GM19099 (cell line): ENCODE data around the gene SERPING1.

ENCODE experiments used
- POLR2A ChIP-seq: IDR thresholded peaks from 3 replicates; pipeline ENCODE4 v1.6.1; 2011; ENCODE audit warnings: low read depth; ENCODE audit not compliant: insufficient read length; ENCODE audit errors: extremely low read depth

The SERPING1 gene

DNA sequence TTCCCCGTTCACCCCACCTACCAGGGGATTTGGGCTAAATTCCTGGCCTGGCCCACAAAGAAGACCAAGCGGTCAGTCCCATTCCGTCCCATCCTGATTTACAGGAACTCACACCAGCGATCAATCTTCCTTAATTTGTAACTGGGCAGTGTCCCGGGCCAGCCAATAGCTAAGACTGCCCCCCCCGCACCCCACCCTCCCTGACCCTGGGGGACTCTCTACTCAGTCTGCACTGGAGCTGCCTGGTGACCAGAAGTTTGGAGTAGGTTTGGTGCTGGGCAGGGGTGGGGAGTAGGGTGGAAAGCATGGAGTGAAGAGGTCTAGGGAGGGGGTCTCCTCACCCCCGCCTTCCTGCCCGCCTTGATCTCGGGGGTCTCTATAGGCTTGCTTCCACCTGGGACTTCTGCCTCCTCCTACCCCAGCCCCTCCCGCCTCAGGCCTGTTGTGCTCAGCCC, at the start of gene SERPING1:
Gene SERPING1, plus strand, starts transcription at position 225 of the 455 bp plus-strand sequence. CDS start 586 bp downstream, outside the sequence.
- no peak for TF ChIP-seq POLR2A

DNA sequence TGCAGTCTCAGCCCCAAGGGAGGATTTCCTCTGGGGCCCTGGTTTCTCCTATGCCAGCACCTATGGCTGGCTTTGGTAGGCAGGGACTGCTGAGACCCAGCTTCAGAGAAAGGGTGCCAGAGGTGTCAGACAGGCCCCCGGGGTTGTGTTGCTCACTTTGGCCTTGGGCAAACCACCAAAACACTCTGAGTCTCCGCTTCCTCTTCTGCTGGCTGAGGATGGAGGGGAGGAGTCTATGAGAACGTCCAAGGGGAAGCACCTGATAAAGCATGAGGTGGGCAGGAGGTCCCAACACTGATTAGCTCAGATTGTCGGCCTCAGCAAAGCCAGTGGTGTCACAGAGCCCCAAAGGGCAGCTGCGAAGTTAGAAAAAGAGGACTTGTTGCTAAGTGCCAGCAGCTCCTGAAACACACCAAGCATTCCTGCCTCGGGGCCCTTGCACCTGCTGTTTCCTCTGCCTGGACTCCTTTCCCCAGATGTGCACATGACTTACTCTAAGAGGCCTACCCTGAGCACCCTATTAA, 49.6 kb upstream of the SERPING1 start:
- TF ChIP-seq POLR2A, result peak; percentile 22

DNA sequence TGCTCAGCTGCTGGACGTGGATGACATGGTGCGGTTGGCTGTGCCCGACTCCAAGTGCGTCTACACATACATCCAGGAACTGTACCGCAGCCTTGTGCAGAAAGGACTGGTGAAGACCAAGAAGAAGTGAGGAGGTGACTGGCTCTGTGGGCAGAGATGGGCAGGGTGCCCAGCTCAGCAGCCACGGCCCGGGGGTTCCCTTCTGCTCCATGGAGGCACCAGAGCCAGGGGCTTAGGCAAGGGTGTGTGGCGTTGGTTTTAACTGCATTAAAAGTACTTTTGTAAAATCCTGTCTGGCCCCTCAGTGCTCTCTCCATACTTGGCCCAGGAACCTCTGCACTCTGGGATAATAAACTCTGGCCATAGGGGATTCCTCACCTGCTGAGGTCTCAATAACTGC, 47.5 kb upstream of the SERPING1 start:
- TF ChIP-seq POLR2A, result no peak

DNA sequence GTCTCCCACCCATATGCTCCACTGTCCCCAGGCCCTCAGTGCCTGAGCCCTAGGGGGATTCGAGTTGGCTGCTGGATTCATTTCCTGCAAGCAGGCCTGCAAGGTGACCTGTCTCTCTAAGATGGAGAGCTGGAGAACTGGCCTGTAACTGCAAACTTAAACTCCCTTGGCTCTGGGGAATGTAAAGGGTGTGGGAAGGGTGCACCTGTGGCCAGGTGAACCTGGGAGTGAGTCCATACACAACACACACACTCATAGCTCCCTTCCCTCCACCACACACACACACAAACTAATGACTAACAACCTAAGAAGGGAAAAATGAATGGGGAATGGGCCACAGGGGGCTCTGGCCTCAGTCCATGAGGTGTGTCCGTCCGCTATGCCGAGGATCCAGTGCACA, 45.5 kb upstream of the SERPING1 start:
- no peak for TF ChIP-seq POLR2A

DNA sequence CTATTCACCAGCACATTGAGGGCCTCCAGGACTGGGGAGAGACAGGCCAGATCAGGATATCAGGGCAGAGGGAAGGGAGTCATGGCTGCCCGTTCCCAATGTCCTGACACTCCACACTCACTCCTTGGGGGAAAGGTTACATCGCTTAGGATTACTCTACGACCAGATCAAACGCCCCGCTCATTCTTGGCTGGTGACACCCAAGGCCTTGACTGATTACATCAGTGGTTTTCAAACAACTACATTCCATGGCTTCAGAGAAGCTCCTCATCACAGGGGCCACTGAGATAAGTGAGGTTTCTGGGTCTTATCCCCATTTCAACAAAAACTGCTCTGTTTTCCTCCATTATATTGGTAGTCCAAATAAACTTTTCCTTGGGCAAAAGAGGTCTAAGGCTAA, 45.0 kb upstream of the SERPING1 start:
- TF ChIP-seq POLR2A, result no peak

DNA sequence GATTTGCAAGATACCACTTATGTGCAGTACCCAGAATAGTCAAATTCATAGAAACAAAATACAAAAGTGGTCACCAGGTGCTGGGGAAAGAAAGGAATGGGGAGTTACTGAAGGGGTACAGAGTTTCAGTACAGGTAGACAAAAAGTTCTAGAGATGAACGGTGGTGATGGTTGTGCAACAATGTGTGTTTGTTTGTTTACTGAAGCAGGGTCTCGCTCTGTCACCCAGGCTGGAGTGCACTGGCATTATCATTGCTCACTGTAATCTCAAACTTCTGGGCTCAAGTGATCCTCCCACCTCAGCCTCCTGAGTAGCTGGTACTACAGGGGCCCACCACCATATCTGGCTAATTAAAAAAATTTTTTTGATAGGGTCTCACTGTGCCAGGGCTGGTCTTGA, 42.1 kb upstream of the SERPING1 start:
- TF ChIP-seq POLR2A, result no peak

DNA sequence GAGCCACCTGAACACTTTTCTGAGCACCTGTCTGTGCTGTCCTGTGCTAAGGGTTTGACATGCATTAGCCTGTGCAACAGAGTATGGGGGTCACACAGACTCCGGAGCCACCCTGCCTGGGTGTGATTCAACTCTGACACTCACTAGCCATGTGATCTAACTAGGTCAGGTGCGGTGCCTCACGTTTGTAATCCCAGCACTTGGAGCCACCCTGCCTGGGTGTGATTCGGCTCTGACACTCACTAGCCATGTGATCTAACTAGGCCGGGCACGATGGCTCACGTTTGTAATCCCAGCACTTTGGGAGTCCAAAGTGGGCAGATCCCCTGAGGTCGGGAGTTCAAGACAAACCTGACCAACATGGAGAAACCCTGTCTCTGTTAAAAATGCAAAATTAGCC, 41.4 kb upstream of the SERPING1 start:
- TF ChIP-seq POLR2A, result no peak

DNA sequence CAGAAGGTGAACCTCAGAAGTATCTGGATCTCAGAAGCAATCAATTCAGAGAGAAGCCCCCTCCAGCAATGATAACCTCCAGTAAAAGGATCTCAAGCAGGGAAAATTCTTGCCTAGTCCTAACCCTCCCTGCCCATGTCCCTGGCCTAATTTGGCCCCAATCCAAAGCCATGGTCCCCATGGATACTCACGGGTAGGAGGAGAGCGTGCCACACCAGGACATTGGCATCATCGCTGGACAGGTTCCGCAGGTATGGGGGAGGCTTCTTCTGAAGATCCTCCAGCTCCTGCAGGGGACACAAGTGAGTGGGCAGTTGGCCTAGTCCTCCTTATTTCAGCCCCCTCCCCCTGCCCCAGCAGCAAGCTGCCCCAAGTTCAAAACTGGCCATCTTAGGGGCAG, 37.3 kb upstream of the SERPING1 start:
- no peak for TF ChIP-seq POLR2A

DNA sequence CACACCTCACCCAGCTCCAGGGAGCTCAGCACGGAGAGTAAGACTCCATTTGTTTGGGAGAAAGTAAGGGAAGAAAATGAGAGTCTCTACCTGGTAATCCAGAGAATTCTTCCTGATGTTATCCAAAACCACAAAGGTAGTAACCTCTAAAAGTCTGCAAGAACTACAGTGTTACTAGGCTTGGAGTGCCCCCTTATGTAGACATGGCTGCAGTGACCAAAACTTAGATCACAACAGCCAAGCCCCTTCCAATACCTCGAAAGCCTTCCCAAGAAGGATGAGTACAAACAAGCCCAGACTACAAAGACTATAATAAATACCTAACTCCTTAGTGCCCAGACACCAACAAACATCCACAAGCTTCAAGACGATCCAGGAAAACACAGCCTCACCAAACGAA, 34.9 kb upstream of the SERPING1 start:
- TF ChIP-seq POLR2A, result no peak

DNA sequence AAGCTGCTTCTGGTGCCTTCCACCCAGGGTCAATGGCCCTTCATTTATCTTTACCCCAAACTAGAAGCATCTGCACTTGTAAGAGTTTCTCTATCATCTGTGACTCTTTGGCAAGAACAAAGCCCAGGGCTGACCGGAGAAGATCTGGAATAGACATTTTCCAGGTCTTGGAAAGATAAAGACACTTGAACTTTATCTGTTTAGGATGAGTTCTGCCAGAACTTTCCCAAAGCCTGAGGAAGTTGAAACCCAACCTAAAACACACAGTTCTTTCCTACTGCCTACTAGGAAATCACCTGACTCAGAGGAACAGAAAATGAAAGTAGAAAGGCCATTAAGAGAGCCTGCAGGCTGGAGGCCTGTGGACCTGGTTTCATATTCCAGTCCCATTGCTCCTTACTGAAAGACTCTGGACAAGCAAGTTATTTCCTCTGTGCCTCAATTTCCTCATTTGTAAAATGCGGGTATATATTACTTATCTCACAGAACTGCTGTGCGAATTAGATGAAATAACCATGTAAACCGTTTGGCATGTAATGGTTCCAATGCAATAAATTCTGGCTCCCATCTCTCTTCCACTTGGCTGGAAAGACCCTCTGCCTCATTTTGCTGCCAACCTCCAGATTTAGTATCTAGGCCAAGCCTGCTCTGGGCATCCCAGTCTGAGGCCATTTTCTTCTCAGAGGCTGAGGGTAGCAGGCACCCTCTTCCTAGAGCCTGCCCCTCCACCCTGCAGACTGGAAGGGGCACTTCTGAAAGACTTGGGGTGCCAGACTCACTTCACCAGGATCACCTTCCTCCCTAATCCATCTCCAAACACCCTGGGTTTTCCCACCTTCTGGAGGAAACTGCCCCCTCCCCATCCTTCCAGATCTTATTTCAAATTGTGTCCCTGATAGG, 31.2 kb upstream of the SERPING1 start:
- TF ChIP-seq POLR2A, result peak; percentile 53

DNA sequence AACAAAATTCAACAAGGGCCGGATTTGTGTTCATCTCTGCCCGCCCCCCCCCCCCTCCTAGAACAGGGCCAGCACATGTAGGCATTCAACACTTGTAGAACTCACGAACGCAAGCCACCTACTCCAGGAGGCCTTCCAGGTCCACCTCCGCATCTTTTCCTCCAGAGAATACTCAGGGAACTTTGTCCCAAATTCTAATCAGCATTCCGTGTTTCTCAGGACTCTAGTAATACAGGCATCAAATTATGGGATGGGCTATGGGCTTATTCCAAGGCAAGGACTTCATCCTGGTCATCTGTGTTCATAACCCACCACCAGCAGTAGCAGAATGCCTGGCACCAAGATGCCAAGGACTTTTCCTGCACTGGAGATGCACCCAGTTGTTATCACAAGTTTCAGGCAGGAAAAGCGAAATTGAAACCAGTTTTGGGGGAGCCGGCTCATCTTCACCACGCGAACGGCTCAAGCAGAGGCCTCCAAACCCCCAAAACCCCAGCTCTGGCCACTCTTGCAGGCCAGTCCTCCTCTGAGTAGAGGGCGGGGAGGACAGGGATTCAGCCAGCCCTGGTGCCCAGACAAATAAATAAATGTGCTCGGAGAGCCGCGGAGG, 30.5 kb upstream of the SERPING1 start:
- TF ChIP-seq POLR2A, result no peak

DNA sequence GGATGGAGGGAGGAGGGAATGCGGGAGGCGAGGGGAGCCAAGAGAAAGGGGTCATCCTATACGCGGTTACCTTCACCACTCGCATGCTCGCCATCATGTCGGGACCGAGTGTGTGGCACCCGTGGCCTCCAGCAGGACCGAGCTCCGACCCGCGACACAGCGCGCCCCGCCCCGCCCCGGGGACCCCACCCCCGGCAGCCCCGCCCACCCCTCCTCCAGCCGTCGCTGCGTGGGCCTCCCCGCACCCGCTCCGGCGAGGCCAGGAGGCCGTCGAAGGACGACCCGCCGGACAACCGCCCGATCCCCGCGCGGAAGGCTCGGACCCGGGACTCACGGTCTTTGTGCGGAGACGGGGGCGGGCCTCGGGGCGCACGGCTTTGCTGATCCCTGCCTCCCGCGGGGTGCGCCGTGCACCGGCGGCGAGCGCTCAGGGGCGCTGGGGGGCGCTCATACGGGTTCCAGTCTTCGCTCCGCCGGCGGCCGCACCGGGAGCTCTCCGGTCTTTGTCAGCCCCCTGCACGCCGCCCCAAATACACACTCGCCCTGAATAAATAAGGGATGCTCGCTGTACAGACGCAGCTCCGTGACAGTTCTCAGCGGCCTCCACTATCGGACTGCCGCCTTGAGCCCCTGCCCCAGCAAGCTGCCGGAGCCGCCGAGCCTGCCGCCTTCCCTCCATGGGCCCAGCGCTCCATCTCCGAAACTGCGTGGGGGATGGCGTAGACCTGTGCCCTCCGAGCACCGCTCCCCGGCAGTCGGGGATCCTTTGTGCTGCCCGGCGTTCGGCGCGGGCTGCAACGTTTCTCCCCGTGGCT, 29.8 kb upstream of the SERPING1 start, which contains the start of gene UBE2L6:
Gene UBE2L6, minus strand, starts transcription at position 158 of the 815 bp plus-strand sequence. Its CDS starts 61 bp downstream, at position 97.
- TF ChIP-seq POLR2A, result peak; percentile 76

DNA sequence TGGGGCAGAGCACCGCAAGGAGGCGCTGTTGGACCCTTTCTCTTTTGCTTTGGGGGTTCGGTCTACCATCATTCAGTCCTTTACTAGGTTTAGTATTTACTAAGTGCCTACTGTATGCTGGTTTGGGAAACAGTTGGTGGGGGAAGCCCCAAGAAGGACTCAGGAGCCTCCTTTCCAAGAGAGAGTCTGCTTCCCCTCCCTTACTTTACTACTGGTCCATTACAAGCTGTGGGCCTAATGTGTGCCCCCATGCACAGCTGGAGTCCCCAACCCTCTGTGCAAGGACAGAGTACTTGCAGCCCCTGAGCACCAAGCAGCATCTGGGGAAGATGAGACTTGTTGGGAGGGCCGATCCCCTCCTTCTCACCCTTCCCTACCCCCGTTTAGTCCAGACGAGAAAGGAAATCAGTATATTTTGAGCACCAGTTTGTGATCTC, 29.1 kb upstream of the SERPING1 start:
- no peak for TF ChIP-seq POLR2A

DNA sequence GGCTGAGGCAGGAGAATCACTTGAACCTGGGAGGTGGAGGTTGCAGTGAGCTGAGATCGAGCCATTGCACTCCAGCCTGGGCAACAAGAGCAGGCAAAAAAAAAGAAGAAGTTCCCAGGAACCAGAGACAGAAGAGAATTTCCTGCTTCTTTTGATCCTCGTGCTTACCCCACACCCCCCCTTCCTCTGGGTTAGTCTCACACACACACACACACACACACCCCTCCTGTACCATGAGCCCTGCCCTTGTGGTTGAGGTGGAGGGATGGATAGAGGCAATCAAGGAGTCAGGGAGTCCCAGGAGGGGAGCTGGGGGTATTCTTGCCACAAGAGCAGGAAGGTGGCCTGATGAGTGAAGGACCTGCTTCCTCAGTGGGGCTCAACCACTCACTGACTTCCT, 25.9 kb upstream of the SERPING1 start:
- no peak for TF ChIP-seq POLR2A

DNA sequence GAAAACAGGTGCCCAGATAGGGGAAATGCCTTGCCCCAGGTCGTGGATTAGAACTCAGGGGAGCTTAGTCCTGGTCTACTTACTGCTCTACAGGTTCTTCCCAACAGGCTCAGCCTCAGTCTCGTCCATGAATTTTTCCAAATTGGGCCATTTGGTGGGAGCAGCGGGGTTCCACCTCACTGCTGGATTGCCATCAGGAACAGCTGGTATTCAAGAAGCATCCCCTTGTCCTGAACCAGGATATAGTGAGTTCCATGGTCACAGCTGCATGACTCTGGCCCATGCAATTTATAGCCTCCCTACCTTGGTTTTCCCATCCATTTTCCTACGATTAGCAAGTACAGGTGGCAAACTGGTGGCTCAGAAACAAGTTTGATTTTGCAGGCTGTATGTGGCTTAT, 23.4 kb upstream of the SERPING1 start:
- TF ChIP-seq POLR2A, result no peak
